NCI-H128 (cell line): ENCODE data around the gene LRRC7.

Source experiments
- DNase-seq: peaks from one replicate; lab custom pipeline; 2025; ENCODE audit not compliant: unreplicated experiment; lab: John Stamatoyannopoulos, UW

Gene LRRC7

DNA sequence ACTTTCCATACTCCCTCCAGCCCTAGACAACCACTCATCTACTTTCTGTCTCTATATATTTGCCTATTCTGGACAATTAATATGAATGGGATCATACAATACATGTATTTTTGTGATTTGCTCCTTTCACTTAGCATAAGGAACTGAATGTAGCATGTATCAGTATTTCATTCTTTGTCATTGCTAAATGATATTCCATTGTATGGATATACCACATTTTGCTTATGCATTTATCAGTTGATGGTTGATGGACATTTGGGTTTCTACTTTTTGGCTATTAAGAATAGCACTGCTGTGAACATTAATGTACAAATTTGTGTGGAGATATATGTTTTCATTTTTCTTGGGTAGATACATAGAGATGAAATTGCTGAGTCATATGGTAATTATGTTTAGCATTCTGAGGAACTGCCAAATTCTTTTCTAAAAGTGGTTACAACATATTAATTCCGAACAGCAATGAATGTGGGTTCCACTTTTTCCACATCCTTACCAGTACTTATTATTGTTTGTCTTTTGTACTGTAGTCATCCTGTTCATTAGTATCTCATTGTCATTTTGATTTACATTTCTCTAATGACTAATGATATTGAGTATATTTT lies 516.7 kb downstream of the LRRC7 start:
- no peak for DNase-seq

DNA sequence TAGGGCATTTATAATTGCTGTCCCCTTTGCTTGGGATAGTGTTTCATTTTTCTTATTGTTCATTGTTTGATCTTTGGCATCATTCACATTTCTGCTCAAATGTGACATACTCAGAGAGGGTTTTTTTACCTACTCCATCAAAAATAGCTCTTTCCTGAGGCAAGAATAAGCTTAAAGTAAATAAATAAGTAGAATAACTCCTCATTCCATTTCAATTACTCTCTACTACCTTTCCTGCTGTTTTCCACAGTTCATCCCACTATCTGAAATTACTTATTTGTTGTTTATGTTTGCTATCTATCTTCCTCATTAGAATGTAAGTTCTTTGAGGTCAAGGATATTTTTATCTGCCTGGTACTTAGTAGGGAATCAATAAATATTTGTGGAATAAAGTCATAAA lies 517.8 kb downstream of the LRRC7 start:
- no peak for DNase-seq

DNA sequence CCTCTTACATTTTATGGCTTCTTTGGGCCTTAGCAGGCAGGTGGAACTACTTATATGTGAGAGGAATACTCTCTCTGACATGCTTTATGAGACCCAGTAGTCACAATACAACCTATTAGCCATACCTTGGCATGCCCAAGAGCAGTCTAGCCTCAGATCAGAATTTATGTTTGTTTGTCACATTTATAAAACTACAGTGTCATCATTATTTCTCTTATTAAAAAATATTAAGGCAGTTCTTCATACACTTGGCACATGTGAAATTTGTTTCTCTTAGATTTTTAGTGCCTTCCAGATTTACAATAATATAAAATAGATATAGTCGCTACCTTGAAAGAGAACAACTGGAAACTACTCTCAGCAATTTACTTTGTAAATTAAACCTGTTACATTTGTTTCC lies 519.2 kb downstream of the LRRC7 start:
- no peak for DNase-seq

DNA sequence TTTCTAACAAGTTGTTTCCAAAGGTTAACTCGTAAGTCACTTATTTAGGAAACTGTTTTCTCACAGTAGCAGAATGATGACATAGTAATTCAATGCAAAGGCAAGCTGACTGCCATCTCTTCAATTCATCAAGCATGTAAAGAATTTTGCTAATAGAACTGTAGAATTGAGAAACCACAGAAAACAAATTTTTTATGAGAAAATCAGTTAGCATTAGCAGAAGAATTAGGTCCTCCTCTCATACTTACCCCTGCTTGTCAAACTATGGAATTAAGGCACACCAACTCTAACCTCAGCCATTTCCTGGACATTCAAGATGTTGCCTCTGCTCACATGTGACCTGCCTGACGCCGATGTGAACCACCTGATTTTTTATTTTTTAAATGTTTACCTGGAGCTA lies 522.4 kb downstream of the LRRC7 start:
- DNase-seq = no peak

DNA sequence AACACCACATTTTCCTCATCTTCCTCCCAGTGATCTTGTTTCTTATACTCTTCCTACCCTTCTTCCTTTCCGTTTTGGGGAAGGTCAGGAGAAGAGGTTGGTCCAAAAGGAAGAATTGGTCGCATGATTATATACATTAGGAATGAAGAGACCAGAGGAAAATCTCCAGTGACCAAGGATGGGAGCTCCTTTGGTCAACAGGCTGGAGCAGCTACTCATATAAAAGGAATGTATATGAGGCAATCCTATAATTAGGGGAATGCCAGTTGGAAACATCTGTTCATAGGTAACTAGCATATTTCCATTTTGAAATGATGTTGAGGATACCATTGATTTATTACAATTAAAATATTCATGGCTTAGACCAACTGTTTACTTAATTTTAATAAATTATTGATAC lies 523.2 kb downstream of the LRRC7 start:
- no peak for DNase-seq

DNA sequence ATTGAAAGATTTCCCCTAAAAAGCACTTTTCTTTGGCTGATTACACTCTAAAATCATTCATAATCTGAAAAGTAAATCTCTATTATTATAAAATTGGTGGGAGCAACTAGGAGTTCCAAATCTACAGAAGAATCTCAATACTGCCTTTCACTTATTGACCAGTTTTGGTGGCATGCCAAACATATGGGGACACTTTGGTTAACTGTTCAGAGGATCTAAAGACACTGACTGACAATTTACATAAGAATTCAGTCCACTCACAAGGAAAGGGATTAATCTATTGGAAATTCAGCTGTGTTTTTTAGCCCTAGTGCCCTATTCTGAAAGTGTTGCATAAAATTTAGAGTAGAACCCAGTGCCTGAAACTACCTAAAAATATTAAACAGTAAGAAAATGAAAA lies 524.1 kb downstream of the LRRC7 start:
- no peak for DNase-seq

DNA sequence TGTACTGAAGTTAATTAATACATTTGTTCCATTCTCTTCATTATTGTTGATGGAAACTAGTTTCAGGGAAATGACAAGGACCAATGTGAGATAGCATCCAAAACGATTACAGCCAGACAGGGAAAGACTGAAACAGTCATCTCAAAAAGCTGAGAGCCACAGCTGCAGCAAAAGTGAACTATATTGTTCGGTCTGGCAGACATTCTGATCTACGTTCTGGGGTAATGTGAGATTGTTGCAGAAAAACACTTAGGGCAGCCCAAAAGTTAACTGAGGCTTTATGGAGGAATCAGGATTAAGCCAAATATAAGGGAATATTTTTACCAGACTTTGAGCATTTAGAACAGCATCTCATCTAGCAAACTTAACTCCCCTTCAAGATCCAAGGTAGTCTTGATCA lies 524.8 kb downstream of the LRRC7 start:
- DNase-seq = no peak

DNA sequence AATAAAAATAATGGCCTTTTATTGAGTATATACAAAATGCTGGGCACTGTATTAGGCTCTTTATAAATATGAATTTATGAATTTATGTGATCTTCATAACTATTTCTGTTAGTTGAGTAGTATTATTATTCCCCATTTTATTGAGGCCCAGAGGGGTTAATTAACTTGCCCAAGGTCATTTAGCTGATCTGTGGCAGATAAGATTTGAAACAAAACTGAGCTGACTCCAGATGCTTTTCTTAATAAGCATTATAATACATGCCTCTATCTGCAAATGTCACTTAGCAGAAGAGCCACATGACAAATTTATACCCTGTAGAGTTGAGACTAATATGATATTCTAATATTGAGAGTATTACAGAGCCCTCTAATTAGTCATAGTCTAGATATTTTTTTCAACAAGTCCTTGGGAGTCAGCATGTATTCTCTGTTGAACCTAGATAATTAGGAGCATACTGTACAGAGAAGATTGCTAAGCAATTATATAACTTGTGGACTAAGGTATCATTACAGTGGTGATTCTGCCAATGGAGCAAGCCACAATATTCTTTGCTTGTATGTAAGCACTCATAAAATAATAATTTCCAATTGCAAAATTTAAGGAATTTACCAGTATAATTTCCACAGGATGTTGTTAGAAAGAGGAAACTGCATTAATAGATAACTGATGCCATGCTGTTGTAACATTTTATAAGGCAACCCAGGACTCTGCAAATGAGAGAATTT lies 525.7 kb downstream of the LRRC7 start:
- DNase-seq = no peak

DNA sequence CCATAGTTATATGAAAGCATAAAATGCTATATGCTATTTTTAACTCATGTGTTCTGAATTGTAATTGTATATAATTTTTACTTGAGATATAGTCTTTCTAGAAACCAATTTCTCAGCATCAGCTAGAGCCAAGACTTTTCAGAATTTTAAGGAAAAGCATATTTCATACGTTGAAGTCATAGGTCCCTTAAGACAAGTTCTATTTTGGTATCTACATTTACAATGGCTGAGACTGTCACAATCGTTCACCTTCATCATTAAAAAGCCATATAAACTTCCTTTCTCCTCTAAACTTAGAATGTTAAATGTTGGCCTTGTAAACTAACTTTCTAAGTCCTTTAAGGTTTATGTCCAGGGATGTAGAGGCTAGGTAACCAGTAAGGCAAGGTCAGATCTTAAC lies 533.5 kb downstream of the LRRC7 start:
- no peak for DNase-seq

DNA sequence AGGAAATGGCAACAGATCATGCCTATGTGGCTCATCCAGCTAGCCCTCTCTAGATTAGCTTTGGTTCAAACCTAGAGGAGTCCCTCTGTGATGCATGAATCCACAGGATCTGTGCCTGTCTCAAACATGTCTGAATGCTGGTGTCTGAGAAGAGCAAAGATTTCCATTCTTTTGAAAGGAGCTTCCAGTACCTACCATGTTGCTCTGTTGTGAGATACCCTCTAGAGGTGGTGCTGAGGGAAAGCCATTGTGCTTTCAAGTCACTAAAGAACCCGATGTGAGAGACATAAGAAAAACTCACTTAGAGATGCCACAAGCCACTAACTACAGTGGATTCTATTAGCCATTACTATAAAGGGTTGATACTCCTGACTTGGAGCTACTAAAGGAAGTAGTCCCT lies 534.1 kb downstream of the LRRC7 start:
- DNase-seq = no peak

DNA sequence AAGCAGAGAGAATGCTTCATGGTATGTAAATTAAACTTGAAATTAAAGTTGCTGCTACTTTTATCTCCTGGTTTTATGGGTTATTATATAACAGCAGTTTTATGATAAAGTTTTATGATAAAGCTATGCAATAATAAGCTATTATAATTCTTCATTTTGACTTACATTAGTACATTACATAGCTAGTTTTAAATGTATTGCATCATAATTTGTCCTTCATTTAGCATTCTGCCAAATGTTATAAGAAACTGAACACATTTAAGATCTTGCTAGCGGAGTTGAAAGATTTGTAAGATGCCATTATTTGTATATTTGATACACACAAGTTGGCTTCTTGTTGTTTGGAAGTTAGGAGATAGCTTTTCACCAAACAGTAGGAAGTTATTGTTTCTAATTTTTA lies 536.0 kb downstream of the LRRC7 start:
- no peak for DNase-seq

DNA sequence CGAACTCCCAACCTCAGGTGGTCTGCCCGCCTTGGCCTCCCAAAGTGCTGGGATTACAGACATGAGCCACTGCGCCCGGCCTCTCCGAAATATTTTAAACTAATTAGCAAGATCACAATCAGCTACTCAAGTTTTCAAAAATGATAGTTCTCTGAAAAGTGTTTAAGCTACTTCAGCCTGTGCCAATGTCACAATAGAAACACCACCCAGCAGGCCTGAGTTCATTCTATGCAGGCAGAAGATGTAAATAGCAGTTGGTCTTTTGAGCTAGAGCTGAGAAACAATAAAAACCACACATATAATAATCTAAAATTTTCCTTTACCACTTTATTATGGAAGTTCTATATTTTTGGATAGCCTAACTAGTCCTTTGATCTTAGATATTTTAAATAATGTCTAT lies 541.5 kb downstream of the LRRC7 start:
- DNase-seq = no peak

DNA sequence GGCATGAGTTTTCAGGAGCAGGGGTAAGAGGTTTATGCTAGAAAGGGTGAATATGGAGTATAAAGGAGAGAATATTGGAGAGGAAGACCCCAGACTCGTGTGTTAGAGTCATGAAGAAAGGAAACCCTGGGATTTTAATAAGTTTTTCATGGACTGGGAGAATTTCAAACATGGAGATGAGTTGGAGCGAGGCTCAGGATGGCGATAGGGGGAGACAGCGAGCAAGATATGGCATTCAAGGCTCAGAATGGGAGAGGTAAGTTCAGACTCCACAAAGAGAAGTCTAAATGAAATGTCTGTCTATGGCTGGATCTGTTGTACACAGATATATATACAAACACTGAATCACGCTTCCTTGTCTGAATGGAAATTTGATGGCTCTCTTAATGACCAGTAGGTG lies 545.1 kb downstream of the LRRC7 start:
- no peak for DNase-seq

DNA sequence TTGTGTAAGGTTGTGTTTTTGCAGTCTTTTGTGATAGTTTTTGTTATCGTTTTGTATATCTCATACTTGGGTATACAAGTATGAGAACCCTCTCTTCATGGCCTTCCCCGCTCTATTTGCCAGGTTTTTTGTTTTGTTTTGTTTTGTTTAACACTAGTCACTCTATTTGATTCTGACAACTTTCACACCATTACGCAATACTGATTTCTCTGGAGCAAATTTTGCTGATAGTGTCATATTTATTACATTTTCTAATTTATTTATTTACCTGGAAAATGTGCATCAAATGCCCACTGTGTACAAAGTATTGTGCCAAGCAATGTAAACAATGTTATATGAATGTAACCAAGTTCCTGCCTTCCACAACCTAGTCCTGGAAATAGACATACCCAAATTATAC lies 547.6 kb downstream of the LRRC7 start:
- DNase-seq = no peak

DNA sequence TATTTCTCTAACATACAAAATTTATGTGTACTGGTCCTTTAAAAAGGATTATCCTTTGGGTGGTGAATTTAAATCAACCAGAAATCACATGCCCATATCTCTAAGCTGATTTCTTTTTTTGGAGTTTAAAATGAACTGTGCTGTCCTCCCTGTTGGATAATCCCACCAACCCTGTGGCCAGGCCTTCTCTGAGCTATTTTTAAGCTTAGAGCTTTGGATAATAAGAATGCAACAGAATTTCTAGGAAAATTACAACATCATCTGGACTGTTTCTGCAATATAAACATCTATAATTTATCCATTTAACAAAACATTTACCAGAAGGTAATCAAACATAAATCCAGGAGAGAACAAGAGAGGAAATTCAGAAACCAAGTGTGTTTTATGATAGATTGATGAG lies 549.3 kb downstream of the LRRC7 start:
- no peak for DNase-seq

DNA sequence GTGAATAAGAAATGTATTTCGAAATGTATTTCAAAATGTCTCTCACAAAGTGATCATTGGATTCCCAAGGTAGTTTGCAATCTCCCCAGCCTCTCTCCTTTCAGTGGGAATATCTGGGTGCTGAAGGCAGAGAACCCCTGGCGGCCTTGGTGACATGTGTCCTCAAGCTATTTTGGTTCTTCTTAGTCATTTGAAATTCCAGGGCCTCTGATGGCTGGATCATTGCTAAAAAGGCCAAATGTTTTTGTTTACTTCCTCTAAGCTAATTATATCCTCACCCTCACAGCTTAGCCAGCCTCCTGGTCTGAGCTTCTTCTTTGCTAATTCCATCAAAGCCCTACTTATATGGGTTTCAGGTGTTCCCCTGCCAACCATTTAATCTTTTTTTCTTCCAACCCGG lies 566.4 kb downstream of the LRRC7 start:
- DNase-seq = no peak

DNA sequence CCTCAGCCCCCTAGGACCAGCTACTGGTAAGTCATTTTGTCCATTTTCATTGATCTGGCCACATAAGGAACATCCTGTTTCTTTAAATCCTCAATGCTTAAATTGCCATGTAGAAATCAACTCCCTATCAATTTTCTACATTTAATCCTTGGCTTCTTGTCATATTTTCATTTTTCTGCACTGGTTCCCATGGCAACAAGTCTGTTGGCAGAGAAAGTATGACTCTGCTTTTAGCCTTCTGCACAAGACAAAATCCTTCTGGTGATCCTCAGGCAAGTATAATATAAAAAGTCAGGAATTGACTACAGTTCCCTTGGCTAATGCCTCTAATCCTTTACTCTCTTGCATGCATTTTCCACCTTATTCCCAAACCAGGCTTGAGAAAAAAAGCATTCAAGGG lies 572.6 kb downstream of the LRRC7 start:
- DNase-seq = no peak

DNA sequence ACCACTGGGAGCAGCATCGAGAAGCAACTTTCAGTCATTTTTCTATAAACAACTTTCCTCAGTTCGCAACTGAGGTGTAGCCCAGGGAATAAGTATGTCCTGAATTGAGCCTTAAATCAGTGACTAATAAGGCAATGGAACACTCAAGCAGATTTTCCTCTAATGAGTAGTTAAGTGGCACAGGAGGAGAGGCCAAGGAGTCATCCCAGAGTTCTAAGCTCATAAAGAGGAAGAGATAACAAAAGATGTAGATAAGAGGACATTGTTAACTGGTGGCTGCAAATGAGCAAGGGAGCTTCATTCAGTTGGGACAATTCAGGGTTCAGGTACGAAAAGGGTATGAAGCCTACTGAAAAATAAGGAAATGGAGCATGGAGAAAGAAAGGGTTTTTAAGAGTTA lies 573.2 kb downstream of the LRRC7 start:
- DNase-seq = no peak

DNA sequence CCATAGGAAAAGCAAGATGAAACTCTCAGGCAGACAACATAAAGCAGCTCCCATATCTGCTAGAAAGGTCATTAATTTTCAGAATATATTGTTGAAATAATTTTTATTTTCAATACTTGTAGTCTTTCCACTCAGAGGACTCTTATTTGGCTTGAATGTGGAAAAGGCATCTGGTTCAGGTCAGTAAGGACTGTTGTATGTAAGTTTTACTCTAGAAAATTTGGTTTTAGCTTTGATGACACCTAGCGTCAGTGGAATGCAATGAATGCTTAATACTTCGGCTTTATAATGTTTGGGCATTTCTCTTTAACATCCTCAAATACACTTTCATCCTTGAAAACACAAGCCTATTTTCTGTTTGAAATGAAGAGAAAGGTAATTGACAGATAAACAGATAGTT lies 574.4 kb downstream of the LRRC7 start:
- no peak for DNase-seq

DNA sequence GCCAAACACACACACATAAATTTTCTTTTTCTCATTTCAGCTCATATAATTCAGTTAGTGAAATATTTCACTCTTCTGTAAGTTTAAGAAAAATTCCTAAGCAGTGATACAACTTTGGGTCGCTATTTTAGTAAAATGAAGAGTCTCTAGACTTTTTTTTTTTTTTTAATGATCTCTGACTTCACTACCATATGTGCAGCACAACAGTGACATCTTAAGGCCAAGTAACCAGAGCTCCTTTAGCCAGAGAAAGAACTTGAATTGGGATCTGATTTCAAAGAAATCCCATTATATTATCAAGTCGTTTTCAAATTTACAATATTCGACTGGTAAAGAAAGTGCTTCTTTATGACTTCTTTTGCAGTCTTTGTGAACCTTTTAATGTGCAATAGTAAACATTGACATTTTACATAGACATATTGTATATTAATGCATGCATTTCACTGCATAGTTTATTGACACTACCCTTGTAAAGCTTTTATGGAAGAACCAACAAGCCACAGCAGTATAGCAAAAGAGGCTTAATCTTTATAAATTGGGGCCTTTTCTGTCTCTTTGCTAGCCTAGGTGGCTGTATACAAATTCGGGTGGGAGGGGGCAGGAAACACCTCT lies 575.4 kb downstream of the LRRC7 start:
- DNase-seq = no peak

DNA sequence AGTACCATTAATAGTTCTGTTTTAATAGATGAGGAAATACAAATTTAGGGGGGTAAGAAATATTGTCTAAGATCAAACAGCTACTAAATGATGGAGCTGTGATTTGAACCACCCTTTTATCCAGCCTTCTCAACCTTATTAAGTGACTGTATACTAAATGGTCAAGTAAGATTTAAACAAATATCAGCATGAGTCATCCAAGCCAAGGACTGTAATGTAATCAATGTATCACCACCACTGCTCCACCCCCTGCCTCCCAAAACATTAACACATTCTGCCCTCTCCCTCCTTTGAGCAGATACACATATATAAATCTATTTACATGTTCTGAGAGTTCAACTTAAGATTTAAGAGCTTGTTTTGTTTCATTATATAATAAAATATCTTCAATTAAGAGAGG lies 578.8 kb downstream of the LRRC7 start:
- DNase-seq = no peak

DNA sequence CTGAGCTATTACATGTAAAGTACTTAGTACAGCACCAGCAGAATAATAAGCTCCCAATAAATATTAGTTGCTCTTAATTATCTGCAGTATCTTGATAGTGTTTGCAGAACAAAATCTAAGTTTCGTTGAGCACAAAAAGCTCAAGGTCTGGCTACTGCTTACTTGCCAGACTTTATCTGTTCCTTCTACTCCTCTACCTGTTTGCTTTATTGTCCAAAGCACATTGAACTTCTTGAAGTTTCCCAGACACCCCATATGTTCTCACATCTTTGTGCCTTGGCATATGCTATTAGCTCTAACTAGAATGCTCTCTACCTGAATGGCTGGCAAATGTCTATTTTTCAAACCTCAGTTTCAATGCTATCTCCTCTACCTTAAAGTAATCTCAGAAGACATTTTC lies 582.7 kb downstream of the LRRC7 start:
- no peak for DNase-seq

DNA sequence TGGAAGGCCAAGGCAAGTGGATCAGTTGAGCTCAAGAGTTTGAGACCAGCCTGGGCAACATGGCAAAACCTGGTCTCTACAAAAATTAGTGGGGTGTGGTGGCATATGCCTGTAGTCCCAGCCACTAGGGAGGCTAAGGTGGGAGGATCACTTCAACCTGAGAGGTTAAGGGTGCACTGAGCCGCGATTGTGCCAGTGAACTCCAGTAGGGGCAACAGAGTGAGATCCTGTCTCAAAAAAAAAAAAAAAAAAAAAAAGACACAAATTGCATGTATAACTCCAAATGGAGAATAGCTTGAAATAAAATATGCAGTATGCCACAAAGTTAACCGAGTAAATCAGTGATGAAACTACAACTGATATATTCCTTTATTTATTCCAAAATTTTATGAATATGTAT lies 586.0 kb downstream of the LRRC7 start:
- no peak for DNase-seq
